Measurements from ENCODE around the gene RABGAP1L.

GRCh38 chr1:174497478-174497877, 338.2 kb downstream of the RABGAP1L start:
- TF ChIP-seq EZH2 (IDR thresholded peaks at IDR 0.05; ENCODE audit: borderline replicate concordance, control insufficient read depth, low read depth, low read length) (no peak), JUND (IDR thresholded peaks at IDR 0.05; ENCODE audit: low read depth, low read length) (no peak), JUNB (IDR thresholded peaks at IDR 0.05) (no peak), HCFC1 (IDR thresholded peaks at IDR 0.05; ENCODE audit: low read length) (no peak), FOXM1 (IDR thresholded peaks at IDR 0.05; ENCODE audit: low read depth, low read length) (no peak), TAF1 (IDR thresholded peaks at IDR 0.05; ENCODE audit: borderline replicate concordance, low read depth, low read length) (no peak), CTCF (IDR thresholded peaks at IDR 0.05 in 2 of 3, conservative IDR thresholded peaks at IDR 0.05 in 1 of 3; ENCODE audit: control insufficient read depth in 2 of 3, extremely low read depth in 1 of 3, insufficient read depth in 1 of 3, low read depth in 3 of 3, low read length in 3 of 3) (no peak), USF2 (IDR thresholded peaks at IDR 0.05; ENCODE audit: borderline replicate concordance, low read depth, low read length) (no peak), NRF1 (conservative IDR thresholded peaks at IDR 0.05; ENCODE audit: low read depth, low read length) (no peak), ATF3 (IDR thresholded peaks at IDR 0.05; ENCODE audit: borderline replicate concordance, extremely low read depth, low read depth, low read length) (no peak), BCL11A (IDR thresholded peaks at IDR 0.05; ENCODE audit: low read depth, low read length) (no peak), POLR2A (IDR thresholded peaks at IDR 0.05; ENCODE audit: low read depth, low read length) (no peak), GABPA (IDR thresholded peaks at IDR 0.05; ENCODE audit: low read depth) (no peak)

Measured in GM12878 (cell line).